Fibroblast of skin of back (primary cell): Measurements from ENCODE around the gene SLC13A4.
"Not testable (repeated sequence)": the region's sequence is repeated elsewhere in the genome, so short reads cannot be mapped to it uniquely, and the experiment has no call there.

Experiments
- DNase-seq: peaks from one replicate; pipeline ENCODE4 v3.0.0-alpha.2; 2013

The SLC13A4 gene

DNA sequence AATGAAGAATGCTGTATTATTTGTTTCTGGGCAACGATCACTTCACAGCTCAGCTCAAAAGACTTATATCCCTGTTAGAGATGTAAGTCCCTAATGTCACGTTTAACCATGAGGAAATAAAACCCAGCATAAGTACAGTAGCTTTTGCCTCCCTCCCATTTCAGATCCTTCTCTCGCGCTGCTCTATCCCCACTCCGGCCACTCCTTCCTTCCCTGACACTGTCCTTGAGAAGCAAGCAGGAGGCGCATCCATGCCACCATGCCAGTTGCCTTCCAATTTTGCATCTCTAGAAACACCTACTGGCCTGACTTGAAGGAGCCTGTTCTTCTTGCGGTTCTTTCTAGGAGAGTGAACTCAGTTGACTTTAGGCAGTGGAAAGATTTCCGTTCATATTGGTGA is 19.4 kb upstream of the SLC13A4 start:
- no peak for DNase-seq

- DNase-seq, result peak; percentile 99
Measured at GRCh38 chr7:135745703-135746312, 17.8 kb upstream of the SLC13A4 start.

DNA sequence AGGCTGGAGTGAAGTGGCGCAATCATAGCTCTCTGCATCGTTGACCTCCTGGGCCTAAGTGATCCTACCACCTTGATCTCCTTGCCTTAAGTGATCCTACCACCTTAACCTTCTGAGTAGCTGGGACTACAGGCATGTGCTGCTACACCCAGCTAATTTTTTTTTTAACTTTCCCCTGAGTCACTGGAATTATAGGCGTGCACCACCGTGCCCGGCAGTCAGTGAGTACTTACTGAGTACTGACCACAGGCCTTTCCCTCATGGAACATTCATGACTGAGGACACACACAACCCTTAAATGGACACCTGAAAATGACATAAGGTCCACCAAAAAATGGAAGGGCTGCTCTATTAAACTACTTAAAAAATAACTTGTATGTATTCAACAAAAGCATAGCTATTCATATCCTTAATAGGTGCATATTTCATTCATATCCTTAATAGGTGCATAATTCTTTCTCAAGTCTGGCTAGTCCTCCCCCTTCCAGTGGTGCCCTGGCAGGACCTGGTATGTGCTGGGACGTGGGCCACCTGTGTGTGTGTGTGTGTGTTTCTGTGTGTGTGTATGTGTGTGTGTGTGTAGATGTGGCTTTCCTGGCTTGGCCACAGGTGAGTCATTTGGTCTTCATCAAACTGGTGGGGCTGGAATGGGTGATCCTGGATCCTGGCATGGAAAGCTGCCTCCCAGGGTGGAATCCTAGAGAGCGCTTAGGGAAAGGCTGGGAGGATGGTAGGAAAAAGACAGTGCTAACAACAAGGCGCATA is 17.1 kb upstream of the SLC13A4 start:
- peak; percentile 90 for DNase-seq

DNA sequence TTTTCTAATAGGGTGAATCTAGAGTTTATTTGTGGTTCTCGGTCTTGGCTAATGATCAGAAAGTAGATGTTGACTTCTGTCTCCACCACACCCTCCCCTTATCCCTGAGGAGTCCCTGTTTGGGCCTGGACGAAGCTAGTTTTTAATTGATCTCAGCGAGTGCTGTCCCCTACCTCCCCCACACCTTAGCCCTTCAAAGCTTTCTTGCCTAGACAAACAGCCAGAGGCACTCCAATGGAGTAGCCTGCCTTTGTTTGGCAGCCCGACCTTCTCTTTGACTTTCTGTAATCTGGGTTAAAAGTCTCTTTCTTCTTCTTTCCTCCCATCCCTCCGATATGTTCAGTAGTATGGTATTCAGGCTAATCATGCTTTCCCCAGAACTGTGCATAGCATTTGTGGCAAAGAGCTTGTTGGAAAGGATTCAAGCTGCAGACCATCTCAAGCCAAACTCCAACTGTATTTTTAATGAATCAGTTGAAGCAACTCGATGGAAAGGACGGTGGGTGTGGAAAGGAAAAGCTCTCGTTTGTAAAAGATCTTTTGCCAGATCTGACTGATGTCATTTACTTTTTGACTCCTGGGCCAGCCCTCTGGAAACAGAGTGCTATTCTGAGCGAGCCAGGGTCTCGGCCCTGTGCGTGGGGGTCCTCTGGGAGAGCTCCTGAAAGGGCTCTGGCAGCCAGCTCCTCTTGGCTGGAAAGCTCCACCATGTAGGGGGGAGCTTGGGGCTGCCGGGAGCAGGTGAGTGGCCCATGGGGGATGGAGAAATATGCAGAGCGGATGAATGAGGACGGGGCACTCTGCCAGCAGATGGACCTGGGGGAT is 16.1 kb upstream of the SLC13A4 start:
- DNase-seq, result peak; percentile 83

DNA sequence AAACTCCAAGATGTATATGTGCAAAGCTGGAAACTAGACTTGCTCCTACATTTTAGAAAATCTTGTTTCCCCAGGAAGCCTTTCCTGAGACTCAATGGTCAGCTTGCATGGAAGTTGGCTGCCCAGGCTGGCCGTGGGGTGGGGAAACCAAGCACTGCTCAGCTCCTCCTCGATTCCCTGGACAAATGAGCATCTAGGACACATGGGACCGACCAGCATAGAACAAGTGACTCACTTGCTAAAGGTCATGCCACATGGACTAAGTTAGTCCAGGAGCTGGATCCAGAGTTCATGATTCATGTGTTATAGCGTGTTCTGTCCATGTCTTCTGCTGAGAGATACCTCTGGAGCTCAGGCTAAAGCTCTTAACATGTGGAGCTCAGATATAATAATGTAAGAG is 14.4 kb upstream of the SLC13A4 start:
- DNase-seq, result no peak

DNA sequence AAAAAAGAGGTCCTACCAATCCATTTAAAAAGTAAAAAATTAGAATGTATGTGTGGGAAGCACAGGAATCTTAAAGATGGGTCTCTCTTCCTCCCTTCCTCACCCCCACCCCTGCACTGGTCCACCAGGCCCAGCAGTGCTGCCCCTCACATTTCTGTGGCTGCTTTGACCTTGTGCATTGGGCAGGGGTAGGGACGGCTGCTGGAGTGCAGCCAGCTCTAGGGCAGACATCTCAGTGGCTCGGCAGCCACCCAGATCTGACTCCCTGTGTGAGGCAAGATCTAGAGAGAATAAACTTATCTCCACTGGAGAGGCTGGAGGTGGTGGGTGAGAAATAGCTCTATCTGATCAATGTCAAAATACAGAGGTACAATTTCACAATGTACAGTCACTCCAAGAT is 13.9 kb upstream of the SLC13A4 start:
- DNase-seq, result no peak

- no peak for DNase-seq
Measured at GRCh38 chr7:135740889-135741288, 12.9 kb upstream of the SLC13A4 start.

DNA sequence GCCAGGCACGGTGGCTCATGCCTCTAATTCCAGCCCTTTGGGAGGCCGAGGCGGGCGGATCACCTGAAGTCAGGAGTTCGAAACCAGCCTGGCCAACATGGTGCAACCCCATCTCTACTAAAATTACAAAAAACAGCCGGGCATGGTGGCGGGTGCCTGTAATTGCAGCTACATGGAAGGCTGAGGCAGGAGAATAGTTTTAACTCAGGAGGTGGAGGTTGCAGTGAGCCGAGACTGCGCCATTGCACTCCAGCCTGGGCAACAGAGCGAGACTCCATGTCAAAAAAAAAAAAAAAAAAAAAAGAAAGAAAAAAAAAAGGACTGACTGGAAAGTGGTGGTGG is 9.3 kb upstream of the SLC13A4 start:
- DNase-seq, result not testable (repeated sequence)

DNA sequence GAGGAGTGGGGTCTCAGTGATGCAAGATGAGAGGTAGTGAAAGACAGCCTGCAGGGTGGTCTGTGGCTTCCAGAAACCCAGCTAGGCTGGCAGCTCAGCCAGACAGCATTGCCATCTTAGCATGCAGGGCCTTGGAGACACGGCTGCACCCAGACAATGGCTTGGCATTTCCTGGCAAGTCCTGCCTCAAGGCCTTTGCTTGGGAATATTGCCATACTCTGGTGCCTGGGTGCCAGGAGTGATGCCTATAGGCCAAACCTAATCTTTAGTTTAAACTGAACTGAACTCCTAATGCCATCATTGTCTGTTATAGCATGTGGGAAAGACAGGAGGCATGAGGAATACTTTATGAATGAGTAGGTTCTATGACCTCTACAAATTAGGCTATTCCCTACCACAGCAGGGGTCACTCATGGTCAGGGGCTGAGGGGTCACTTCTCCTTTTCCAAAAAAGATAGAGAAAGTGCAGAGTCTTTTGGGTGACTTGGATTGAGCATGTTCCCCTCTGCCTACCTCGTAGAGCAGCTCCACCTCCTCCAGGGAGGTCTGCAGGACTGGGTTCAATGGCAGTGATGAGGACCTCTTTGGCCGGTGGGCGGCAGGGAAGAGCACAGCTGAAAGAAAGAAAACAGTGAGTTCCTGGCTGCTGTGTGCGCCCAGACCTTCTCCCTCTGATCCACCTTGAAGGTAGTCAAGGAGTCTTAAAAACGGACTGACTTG is 8.8 kb upstream of the SLC13A4 start:
- DNase-seq, result no peak

- DNase-seq, result no peak
Measured at GRCh38 chr7:135734343-135734689, 6.3 kb upstream of the SLC13A4 start.

DNA sequence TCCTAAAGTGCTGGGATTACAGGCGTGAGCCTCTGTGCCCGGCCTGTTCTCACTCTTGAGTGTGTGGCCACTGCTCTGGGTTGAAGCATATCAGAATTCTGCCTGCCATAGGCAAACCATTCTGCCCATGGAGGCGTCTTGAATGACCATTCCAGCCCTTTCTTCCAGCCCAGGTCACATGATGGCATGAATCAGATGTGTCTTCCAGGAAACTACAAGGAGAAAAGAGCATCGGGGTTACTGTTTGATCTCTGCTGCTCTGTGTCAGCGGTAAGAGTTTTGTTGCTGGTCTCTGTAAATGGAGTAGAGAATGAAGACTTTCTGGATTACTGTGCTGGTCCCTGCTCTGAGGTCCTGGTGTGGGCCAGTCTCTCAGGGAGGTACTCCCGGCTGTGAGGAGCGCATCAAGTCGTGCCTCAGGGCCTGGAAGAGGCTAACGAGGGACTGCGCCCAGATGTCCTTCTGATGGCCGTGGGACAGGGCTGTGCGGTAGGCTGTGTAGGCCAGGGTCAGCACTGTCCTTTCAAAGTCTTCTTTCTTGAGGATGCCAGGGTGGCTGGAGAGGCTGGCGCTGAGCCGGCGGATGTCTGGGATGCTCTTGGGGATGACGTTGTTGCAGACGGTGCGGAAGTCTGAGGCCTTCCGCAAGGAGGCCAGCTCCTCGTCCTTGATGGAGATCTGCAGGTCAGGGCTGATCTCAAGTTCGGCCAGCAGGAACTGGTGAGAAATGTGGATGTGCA is 5.8 kb upstream of the SLC13A4 start:
- DNase-seq, result no peak

GRCh38 chr7:135731131-135731530 is 3.1 kb upstream of the SLC13A4 start:
- DNase-seq, result no peak

GRCh38 chr7:135729230-135729629 is 1.2 kb upstream of the SLC13A4 start:
- DNase-seq, result no peak

DNA sequence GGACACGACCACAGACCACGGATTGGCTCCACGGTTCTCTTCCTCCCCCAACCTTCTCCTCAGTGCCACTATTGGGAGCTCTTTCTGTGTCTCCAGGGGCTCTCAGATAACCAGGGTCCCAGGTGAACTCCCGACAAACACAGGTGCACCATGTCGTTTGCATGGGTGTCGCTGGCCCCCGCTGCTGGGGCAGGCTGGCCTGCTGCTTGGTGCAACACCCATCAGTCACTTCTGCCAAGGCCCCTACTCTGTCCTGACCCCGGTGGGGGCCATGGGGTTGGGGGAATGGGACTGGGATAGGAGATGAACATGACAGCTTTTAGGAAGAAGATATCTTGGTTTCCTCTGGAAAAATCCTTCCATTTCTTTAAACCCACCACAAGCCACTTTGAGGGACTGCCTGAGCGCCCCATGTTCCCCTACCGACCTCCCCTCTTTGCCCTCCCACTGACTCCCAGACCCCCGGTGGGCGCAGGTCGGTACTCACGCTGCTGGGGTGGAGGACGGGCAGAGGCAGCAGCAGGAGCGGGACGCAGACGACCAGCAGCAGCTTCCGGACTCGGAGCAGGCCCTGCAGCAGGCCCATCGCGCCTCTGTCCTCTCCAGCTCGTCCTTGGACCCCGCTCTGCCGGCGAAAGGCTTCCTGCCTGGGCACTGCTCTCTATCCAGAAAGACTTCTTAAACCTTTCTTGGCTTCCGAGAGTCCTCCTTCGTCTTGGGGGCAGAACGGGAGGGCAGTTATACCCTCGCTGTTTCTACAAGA is 894 bp downstream of the SLC13A4 start:
- DNase-seq, result no peak

GRCh38 chr7:135726276-135726788 is 1.7 kb downstream of the SLC13A4 start:
- no peak for DNase-seq

GRCh38 chr7:135723411-135723810 is 4.6 kb downstream of the SLC13A4 start:
- DNase-seq, result no peak

- DNase-seq, result no peak
Measured at GRCh38 chr7:135721198-135721820, 6.7 kb downstream of the SLC13A4 start.

- DNase-seq, result no peak
Measured at GRCh38 chr7:135719688-135720087, 8.3 kb downstream of the SLC13A4 start.

DNA sequence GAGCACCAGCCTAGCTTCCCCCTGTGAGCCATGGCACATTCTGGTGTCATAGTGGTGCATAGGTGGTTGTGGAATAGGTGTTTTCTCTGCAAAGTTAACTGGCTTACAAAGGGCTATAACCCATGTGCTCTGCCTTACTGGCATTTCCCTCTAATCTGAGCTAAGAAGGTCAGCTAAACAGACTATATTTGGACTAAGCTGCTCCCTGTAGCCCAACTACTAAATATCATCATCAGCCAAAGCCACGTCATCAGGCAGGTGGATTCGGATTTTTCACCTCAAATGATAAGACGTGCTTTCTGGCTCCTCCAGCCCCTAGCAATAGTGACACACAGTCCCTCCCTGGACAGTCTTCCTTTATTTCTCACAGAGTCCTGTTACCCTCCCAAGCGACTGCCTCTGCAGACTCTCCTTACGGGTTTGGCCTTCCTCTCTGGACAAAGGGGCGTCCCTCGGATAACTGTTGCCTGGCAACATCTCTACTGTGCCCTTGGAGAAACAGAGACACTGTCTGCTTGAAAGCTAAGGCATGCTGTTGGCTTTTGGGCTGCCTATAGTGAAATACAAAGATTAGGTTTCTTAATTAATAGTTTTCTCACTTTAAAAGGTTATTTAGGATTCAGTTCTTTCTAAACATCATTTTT is 9.1 kb downstream of the SLC13A4 start:
- DNase-seq, result no peak

- DNase-seq, result no peak
Measured at GRCh38 chr7:135718219-135718618, 9.8 kb downstream of the SLC13A4 start.
